WERI-Rb-1 (cell line): ENCODE measurements around the gene CHST6.

Experiments used
- DNase-seq: peaks from one replicate; pipeline ENCODE4 v3.0.0-alpha.2; 2020
- H3K27ac ChIP-seq: fragments of 250-450 bp; sonication (Bioruptor Pico); 2 replicates; pipeline ENCODE4 v1.5.1; 2020; ENCODE audit warnings: mild to moderate bottlenecking, moderate library complexity
- H3K27me3 ChIP-seq: fragments of 250-450 bp; sonication (Bioruptor Pico); 2 replicates; pipeline ENCODE4 v1.5.1; 2021; ENCODE audit warnings: mild to moderate bottlenecking, low read depth, moderate library complexity; ENCODE audit not compliant: insufficient read depth, severe bottlenecking
- H3K36me3 ChIP-seq: fragments of 250-450 bp; sonication (Bioruptor Pico); 2 replicates; pipeline ENCODE4 v1.5.1; 2020; ENCODE audit warnings: mild to moderate bottlenecking, moderate library complexity
- H3K4me3 ChIP-seq: 2 replicates; pipeline ENCODE4 v1.5.1; 2011; ENCODE audit warnings: low read depth, mild to moderate bottlenecking, control low read depth, low read length
- H3K9me3 ChIP-seq: fragments of 250-450 bp; sonication (Bioruptor Pico); 2 replicates; pipeline ENCODE4 v1.5.1; 2021; ENCODE audit warnings: mild to moderate bottlenecking, moderate library complexity; ENCODE audit not compliant: severe bottlenecking
- CTCF ChIP-seq: IDR thresholded peaks from 2 replicates; pipeline ENCODE4 v1.5.1; 2011; ENCODE audit warnings: low read depth, mild to moderate bottlenecking, control low read depth, inconsistent platforms, low read length

The CHST6 gene

GRCh38 chr16:75535211-75535843 lies 40.1 kb upstream of the CHST6 start:
- H3K9me3 ChIP-seq: no peaks in the 10 kb centered on the region
- no peak for DNase-seq
- TF ChIP-seq CTCF: no peak
- no peaks in the 10 kb centered on the region for H3K36me3 ChIP-seq
- no peaks in the 10 kb centered on the region for H3K27me3 ChIP-seq
- no peak overlapping the region for H3K4me3 ChIP-seq
- no peak overlapping the region for H3K27ac ChIP-seq

- Histone ChIP-seq H3K9me3 (no peaks in the 10 kb centered on the region), H3K27ac (no peak overlapping the region)
- TF ChIP-seq CTCF: no peak
These were observed 39.4 kb upstream of the CHST6 start for GRCh38 chr16:75534560-75535205.

DNA sequence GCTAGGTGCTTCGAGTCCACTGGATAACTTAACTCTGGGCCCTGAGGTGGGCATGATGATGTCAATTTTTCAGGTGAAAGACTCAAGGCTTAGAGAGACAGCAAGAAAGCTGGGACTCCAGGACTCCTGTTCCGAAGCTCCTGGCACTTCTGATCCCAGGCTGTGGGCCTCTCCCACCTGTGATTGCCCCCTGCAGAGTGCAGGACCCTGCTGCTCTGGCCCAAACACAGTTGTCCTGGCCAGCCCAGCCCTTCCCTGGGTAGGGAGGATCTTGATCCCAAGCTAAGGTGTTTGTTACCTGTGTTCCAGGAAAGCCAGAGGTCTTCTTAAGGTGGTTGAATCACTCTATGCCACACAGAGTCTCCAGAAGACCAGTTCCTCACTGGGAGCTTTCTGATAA lies 37.5 kb upstream of the CHST6 start:
- DNase-seq: no peak
- no peaks in the 10 kb centered on the region for H3K27me3 ChIP-seq
- TF ChIP-seq CTCF: no peak
- no peaks in the 10 kb centered on the region for H3K9me3 ChIP-seq
- H3K36me3 ChIP-seq: no peaks in the 10 kb centered on the region
- H3K27ac ChIP-seq: no peak overlapping the region
- no peak overlapping the region for H3K4me3 ChIP-seq

More at GRCh38 chr16:75534560-75535205, 39.4 kb upstream of the CHST6 start:
- Histone ChIP-seq H3K27me3 (no peaks in the 10 kb centered on the region), H3K36me3 (no peaks in the 10 kb centered on the region), H3K4me3 (no peak overlapping the region)
- no peak for DNase-seq

- DNase-seq: no peak
- TF ChIP-seq CTCF: no peak
- Histone ChIP-seq H3K36me3 (no peaks in the 10 kb centered on the region), H3K9me3 (no peaks in the 10 kb centered on the region), H3K27ac (no peak overlapping the region), H3K4me3 (no peak overlapping the region), H3K27me3 (no peaks in the 10 kb centered on the region)
These were observed 37.0 kb upstream of the CHST6 start for GRCh38 chr16:75532142-75532765.

- Histone ChIP-seq H3K9me3 (no peaks in the 10 kb centered on the region), H3K27me3 (no peaks in the 10 kb centered on the region), H3K27ac (no peak overlapping the region), H3K4me3 (no peak overlapping the region), H3K36me3 (no peaks in the 10 kb centered on the region)
- no peak for DNase-seq
- TF ChIP-seq CTCF: no peak
These were observed 34.7 kb upstream of the CHST6 start for GRCh38 chr16:75529959-75530358.
